AG09319 (cell line): ENCODE measurements around the gene LRTM1.

ENCODE experiments used
- DNase-seq: peaks from one replicate; pipeline ENCODE4 v3.0.0-alpha.2; 2010; ENCODE audit warnings: low read depth; ENCODE audit errors: extremely low read depth
- TF ChIP-seq, protein P1 (sequence below): IDR thresholded peaks from 2 replicates; pipeline ENCODE4 v1.5.1; 2011; ENCODE audit warnings: low read depth, mild to moderate bottlenecking, inconsistent platforms, low read length, moderate library complexity

LRTM1 gene

DNA sequence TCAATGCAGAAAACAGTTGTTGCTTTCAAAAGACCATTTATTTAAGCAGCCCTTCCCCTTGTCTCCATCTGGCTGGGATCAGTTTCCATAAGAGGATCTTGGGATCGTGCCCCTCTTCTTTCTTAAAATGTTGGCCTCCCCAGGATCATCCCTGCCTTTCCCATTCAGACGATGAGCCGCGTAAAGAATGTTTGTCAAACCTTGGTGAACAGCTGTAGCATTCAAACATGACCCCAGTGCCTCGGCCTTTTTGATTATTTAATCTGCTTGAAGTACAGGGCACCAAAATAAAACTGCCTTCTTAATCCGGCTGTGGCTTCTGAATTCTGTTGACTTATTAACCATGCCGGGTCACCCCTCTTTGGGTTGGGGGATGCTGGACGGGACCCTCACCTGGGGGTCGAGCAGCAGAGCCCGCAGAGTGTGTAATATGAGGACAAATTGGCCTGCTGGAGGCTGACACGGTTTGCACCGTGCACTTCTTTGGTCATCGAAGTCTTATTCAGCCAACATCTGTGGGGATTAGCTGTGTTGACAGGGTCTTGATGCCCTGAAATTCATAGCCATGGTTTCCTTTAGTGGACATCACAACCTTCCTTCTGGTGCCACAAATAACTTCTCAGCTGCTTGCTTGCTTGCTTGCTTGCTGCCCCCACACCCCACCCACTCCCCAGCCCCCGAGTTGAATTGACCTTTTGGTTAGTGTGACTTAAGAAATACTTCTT is at the start of gene LRTM1:
Gene LRTM1, minus strand, starts transcription at position 14 of the 725 bp plus-strand sequence. CDS start 148 bp downstream, outside the sequence.
- TF ChIP-seq, protein P1, sequence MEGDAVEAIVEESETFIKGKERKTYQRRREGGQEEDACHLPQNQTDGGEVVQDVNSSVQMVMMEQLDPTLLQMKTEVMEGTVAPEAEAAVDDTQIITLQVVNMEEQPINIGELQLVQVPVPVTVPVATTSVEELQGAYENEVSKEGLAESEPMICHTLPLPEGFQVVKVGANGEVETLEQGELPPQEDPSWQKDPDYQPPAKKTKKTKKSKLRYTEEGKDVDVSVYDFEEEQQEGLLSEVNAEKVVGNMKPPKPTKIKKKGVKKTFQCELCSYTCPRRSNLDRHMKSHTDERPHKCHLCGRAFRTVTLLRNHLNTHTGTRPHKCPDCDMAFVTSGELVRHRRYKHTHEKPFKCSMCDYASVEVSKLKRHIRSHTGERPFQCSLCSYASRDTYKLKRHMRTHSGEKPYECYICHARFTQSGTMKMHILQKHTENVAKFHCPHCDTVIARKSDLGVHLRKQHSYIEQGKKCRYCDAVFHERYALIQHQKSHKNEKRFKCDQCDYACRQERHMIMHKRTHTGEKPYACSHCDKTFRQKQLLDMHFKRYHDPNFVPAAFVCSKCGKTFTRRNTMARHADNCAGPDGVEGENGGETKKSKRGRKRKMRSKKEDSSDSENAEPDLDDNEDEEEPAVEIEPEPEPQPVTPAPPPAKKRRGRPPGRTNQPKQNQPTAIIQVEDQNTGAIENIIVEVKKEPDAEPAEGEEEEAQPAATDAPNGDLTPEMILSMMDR = no peak
- no peak for DNase-seq

- no peak for DNase-seq
- TF ChIP-seq, protein P1 = no peak
These were observed 49.6 kb upstream of the LRTM1 start for GRCh38 chr3:54977439-54977838.

GRCh38 chr3:54970895-54971294 is 43.0 kb upstream of the LRTM1 start:
- no peak for DNase-seq
- TF ChIP-seq, protein P1 = no peak

DNA sequence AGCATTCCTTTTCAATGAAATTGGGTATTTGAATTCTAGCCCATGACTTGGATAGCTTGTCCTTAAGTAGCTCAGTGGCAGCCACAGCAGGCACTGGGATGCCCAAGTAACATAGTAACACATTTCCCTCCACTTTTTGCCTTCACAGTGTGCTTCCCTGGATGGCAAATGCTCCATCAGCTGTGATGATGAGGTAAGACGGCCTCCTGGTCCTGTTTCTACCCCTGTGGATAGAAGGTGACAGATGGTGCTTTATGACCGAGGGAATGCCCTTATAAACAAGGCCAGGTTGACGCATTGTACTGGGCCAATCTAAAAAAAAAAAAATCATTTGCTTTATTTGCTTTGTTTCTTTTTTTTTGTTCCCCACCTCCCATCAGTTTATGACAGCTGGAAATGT is 41.8 kb upstream of the LRTM1 start:
- TF ChIP-seq, protein P1 = no peak
- DNase-seq = no peak

DNA sequence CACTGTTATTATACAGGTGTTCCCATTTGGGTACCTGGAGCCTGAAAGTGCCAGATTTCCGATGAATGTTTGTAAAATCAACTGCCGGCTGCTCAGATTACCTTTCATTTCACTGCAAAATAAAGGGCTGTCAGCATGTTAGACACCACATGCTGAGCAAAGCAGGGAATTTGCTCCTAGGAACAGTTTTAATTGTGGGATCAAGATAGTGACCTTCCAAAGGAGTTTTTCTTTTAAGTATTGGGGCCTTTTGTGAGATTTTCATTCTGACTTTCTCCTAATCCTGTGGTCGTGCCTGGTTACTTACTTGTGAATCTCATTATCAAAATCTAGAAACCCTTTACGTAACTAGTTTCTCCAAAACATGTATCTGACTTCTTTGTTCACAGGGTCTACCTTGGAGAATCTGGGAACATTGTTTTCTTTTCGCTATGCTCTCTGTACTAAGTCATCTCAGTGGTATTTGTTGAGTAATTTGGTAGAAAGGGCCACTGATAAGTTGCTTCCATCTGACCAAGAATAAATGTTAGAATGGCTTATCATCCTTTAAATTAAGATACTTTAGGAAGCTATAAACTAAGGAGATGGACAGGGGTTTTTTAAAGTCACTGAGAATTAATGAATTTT is 40.8 kb upstream of the LRTM1 start:
- no peak for DNase-seq
- TF ChIP-seq, protein P1 = no peak

DNA sequence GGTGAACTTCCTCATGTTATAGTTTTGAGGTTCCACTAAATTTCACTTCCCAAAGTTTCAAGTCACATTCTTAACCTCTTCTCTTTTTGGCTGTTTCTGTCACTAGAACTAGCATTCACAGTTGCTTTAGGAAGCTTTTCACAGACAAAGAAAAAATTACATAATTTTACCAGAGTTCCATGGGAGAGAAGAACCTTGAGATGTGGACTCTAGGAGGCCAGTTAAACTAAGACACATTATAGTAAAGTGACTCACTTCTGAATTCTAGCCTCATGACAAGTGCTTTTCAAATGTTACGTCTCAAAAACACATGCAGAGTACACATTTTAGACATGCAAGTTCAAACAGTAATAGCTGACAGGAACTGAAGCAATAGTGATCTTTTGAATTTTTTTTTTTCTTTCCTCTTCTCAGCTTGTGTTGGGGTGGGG is 39.9 kb upstream of the LRTM1 start:
- TF ChIP-seq, protein P1 = no peak
- no peak for DNase-seq

DNA sequence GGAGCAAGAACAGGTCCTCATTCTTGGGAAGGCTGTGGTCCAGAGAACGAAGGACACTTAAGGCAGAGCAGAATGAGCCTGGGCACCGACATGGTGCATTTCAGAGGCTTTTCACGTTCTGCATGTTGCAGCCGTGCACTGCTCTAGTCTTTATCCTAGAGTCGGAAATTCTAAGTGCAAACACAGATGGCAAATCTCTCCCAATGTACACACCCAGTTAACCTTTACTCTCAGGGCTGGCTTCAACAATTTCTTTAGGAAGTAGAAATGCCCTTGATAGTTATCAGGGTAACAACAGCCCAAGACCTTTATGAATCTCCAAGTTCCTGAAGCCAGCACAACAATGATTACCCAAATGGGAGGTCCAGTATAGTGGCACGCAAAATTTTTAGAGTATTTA is 39.1 kb upstream of the LRTM1 start:
- TF ChIP-seq, protein P1 = no peak
- no peak for DNase-seq
